Activated T-cell treated with anti-CD3 and anti-CD28 coated beads for 4 hours (primary cell): ENCODE data around the gene TRIM8.

Experiments
- DNase-seq: peaks from one replicate; pipeline ENCODE4 v3.0.0-alpha.2; 2020

TRIM8 gene

DNA sequence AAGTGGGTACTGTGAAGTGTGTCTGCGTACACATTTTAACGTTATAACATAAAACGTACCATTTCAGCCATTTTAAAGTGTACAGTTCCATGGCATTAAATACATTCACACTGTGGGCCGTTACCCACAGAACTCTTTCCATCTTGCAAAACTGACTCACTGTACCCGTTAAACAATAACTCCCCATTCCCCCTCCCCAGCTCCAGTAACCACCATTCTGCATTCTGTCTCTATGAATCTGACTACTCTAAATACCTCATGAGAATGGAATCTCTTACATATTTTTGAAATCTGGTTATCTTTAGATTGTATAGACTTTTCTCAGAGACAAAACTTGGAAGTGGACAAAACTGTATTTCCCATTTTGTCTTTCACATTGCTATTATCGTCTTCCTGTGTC is 60.6 kb downstream of the TRIM8 start:
- no peak for DNase-seq

DNA sequence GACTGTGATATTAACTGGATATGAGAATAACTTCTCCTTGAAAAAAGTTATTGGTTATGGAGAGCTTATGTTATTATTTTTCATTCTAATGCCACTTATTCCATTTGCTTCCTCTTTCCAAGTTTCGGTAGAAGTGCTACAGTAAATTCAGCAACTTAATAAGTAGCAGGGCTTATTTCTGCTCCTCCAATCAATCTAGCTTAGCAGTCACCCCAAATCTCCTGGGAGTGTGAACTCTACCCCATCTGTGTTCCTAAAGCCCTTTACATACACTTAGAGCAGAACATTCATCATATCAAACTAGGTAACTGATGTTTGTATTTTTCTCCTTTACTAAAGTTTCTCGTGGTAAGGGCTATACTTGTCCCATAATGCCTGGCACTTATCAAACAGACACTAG is 61.3 kb downstream of the TRIM8 start:
- DNase-seq = no peak
